Neutrophil (primary cell): ENCODE results near the gene AQR.

Experiments used
- H3K27ac ChIP-seq: fragments of 200-600 bp; sonication (generic); 2 replicates; pipeline ENCODE4 v1.5.1; 2016; ENCODE audit warnings: mild to moderate bottlenecking, moderate library complexity
- H3K27me3 ChIP-seq: fragments of 200-600 bp; sonication (generic); 2 replicates; pipeline ENCODE4 v1.6.0; 2016; ENCODE audit warnings: mild to moderate bottlenecking
- H3K36me3 ChIP-seq: fragments of 200-600 bp; sonication (generic); 2 replicates; pipeline ENCODE4 v1.5.1; 2017
- H3K4me1 ChIP-seq, 2 experiments: fragments of 200-600 bp in 1 of 2; sonication (generic) in 1 of 2; 1 replicate in 1 of 2; 2 replicates in 1 of 2; pipeline versions ENCODE4 v1.5.1 to v1.6.1; 2013 to 2016; ENCODE audit warnings: low read depth in 1 of 2, low read length in 1 of 2, mild to moderate bottlenecking in 1 of 2, moderate library complexity in 1 of 2; ENCODE audit not compliant: control insufficient read depth in 1 of 2, insufficient read depth in 1 of 2
- H3K4me3 ChIP-seq, 2 experiments: fragments of 200-600 bp in 1 of 2; sonication (generic) in 1 of 2; 1 replicate in 1 of 2; 2 replicates in 1 of 2; pipeline ENCODE4 v1.5.1; 2013 to 2016; ENCODE audit warnings: low read depth in 1 of 2, low read length in 1 of 2, mild to moderate bottlenecking in 1 of 2, moderate library complexity in 1 of 2
- H3K9me3 ChIP-seq: fragments of 200-600 bp; sonication (generic); 2 replicates; pipeline ENCODE4 v1.5.1; 2016
- TF ChIP-seq, protein P1 (sequence below): fragments of 200-600 bp; sonication (generic); IDR thresholded peaks from 2 replicates; pipeline ENCODE4 v1.5.1; 2016; ENCODE audit warnings: antibody characterized with exemption

Gene AQR

DNA sequence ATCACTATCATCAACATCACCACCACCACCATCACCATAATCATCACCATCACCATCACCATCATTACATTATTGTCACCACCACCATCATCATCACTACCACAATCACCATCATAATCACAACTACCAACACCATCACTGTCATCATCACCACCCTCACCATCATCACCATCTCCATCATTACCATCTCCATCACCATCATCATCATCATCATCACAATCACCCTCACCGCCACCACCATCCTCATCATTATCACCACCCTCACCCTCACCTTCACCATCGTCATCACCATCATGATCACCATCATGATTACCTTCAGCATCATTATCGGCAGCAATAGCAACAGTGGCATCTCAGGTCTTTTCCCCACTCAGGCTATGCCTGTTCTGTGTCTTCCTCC is 131.3 kb downstream of the AQR start:
- TF ChIP-seq, protein P1, sequence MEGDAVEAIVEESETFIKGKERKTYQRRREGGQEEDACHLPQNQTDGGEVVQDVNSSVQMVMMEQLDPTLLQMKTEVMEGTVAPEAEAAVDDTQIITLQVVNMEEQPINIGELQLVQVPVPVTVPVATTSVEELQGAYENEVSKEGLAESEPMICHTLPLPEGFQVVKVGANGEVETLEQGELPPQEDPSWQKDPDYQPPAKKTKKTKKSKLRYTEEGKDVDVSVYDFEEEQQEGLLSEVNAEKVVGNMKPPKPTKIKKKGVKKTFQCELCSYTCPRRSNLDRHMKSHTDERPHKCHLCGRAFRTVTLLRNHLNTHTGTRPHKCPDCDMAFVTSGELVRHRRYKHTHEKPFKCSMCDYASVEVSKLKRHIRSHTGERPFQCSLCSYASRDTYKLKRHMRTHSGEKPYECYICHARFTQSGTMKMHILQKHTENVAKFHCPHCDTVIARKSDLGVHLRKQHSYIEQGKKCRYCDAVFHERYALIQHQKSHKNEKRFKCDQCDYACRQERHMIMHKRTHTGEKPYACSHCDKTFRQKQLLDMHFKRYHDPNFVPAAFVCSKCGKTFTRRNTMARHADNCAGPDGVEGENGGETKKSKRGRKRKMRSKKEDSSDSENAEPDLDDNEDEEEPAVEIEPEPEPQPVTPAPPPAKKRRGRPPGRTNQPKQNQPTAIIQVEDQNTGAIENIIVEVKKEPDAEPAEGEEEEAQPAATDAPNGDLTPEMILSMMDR, result no peak
- H3K4me1 ChIP-seq, result no peaks in the 10 kb centered on the region
- no peaks in the 10 kb centered on the region for H3K9me3 ChIP-seq
- H3K27ac ChIP-seq, result no peak overlapping the region
- no peaks in the 10 kb centered on the region for H3K36me3 ChIP-seq
- H3K27me3 ChIP-seq, result no peaks in the 10 kb centered on the region
- no peak overlapping the region for H3K4me3 ChIP-seq

DNA sequence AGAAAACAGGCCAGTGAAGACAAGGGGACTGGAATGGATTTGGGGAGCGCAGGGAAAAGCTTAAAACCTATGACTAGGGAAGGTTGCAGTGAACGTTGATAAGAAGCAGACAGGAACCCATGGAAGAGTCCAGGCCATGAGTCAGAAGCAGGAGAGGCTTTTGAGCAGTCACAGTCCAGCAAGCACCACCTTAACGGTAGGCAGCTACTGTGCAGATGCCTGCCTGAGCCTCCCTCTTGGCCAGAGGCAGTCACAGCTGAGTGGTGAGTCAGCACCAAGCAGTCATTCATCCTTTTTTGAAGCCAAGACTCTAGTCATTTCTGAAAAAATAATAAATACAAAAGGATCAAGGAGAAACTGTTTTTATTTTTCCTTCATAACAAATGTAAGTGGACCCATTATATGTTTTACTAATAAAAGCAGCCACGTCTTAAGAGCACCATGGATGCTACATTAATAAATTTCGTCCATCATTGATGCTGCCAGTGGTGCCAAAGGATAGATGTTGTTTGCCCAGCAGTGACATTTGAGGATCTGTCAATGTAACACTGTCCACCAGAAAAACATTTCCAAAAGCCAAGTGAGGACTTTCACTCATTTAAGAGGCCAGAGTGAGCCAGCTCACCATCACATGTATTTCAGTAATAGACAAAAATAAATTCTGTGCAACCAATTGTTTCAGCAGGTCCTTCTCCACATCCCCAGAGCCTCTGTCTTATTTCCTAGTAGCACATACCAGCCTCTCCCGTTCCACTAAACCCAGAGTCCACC is 132.1 kb downstream of the AQR start:
- no peaks in the 10 kb centered on the region for H3K27me3 ChIP-seq
- no peak overlapping the region for H3K4me3 ChIP-seq
- no peaks in the 10 kb centered on the region for H3K36me3 ChIP-seq
- no peak overlapping the region for H3K27ac ChIP-seq
- H3K4me1 ChIP-seq, result no peaks in the 10 kb centered on the region
- no peaks in the 10 kb centered on the region for H3K9me3 ChIP-seq
- TF ChIP-seq, protein P1, result no peak

DNA sequence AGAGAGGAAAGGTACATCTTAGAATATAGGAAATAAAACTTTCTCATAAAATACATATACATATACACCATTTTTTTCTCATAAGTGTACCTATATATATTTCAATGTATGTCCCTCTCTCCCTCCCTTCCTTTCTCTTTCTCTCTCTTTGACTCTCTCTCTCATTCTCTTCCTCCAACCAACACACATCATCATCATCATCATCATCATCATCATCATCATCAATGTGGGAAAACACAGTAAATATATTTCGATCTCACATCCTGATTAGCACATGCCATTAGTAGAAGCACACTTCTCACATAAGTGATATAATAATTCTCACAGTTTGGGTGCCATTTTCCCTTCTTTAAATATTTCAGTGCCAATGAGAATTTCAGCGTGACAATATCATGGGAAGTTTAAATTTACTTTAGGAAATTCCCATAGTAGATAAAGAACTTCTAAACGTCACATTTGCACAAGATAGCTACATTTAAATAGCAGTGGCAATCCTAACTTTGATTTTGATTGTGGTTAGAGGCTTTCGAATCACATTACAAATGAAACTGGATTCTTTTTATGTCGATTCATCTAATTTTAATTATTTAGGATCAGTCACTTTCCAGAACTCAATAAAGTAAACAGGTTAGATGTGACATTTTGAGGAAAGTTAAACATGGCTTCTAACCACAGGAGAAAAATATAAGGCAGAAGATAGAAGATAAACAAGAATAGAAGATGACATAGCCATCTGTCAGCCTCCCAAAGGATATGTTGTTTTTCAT is 141.2 kb downstream of the AQR start:
- Histone ChIP-seq H3K9me3 (no peaks in the 10 kb centered on the region), H3K36me3 (no peaks in the 10 kb centered on the region), H3K4me3 (no peak overlapping the region), H3K4me1 (no peaks in the 10 kb centered on the region), H3K27ac (no peak overlapping the region), H3K27me3 (peaks cover 49% of the 10 kb centered on the region)
- TF ChIP-seq, protein P1, result no peak

DNA sequence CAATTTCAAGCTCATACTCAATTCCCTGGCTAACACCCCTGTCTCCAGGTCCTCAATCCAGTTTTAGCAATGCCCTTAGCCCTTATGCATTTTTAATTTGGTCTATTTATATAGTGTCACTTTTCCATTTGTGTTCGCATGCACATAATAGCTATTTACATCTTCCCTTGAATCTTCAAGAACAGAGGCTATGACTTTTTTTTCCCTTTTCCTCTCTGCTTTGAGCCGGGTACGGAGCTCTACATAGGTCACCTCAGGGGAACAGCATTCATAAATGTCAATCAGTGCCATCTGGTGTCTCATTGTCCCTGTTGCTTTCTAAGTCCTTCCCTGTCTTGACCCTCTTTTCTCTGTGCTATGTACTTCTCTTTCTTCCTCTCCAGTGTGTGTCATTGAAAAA is 147.7 kb downstream of the AQR start:
- Histone ChIP-seq H3K4me1 (no peaks in the 10 kb centered on the region), H3K36me3 (no peaks in the 10 kb centered on the region), H3K9me3 (no peaks in the 10 kb centered on the region), H3K27ac (no peak overlapping the region), H3K4me3 (no peak overlapping the region), H3K27me3 (peaks cover 37% of the 10 kb centered on the region)
- TF ChIP-seq, protein P1, result no peak

DNA sequence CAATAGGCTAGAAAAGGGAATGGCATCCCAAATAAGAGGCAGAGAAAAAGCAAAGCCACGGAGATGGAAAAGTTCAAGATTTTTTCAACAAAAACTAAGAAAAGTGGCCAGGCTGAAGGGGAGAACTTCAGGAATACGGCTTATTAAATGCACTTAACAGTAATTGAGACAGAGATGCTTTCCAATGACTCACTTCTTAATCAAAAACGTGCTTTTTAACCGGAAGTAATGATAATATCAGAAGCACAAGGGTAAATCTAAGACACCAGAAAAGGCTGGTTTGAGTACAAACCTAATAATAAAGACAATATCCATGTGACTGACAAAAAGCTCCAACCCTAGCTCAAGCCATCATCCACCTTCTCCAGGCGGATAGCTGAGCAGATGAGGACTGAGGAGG is 149.4 kb downstream of the AQR start:
- TF ChIP-seq, protein P1, result no peak
- Histone ChIP-seq H3K4me1 (no peaks in the 10 kb centered on the region), H3K9me3 (no peaks in the 10 kb centered on the region)

More for the DNA sequence above, 149.4 kb downstream of the AQR start:
- Histone ChIP-seq H3K27ac (no peak overlapping the region), H3K36me3 (no peaks in the 10 kb centered on the region), H3K4me3 (no peak overlapping the region), H3K27me3 (peaks cover 33% of the 10 kb centered on the region)
